H9 (cell line): Measurements from ENCODE around the gene TENM4. TPM values are rescaled to one million over a fixed set of nuclear protein-coding genes. Genes with fewer than 3 reads are reported as not detected.
A peak's percentile ranks its signal among the peaks of the same experiment; 100 is the strongest.

Experiments used
- DNase-seq: peaks from one replicate; pipeline ENCODE4 v3.0.0-alpha.2; 2017
- H2AFZ ChIP-seq: one replicate; pipeline ENCODE4 v1.6.1; 2013; ENCODE audit warnings: mild to moderate bottlenecking, low read length, control low read depth, moderate library complexity
- H2AK5ac ChIP-seq: 2 replicates; pipeline ENCODE4 v1.6.1; 2013; ENCODE audit warnings: low read length, control low read depth, mixed read lengths; ENCODE audit not compliant: insufficient read length
- H2BK120ac ChIP-seq: one replicate; pipeline ENCODE4 v1.6.1; 2013; ENCODE audit warnings: low read depth, mild to moderate bottlenecking, low read length, control low read depth, inconsistent platforms; ENCODE audit not compliant: poor library complexity, severe bottlenecking
- H2BK12ac ChIP-seq: 2 replicates; pipeline ENCODE4 v1.6.1; 2013; ENCODE audit warnings: low read length, control low read depth, mixed read lengths, low read depth; ENCODE audit not compliant: insufficient read length
- H2BK15ac ChIP-seq: 2 replicates; pipeline ENCODE4 v1.6.1; 2013; ENCODE audit warnings: low read depth, low read length, control low read depth
- H2BK20ac ChIP-seq: one replicate; pipeline ENCODE4 v1.6.1; 2013; ENCODE audit warnings: low read depth, mild to moderate bottlenecking, low read length, control low read depth, inconsistent platforms; ENCODE audit not compliant: poor library complexity, severe bottlenecking
- H2BK5ac ChIP-seq: 2 replicates; pipeline ENCODE4 v1.6.1; 2013; ENCODE audit warnings: low read length, control low read depth, mixed read lengths; ENCODE audit not compliant: insufficient read length
- H3K14ac ChIP-seq: 2 replicates; pipeline ENCODE4 v1.6.1; 2013; ENCODE audit warnings: low read length, control low read depth; ENCODE audit not compliant: insufficient read depth
- H3K18ac ChIP-seq: 2 replicates; pipeline ENCODE4 v1.6.1; 2013; ENCODE audit warnings: low read depth, mild to moderate bottlenecking, mixed read lengths, low read length, control low read depth; ENCODE audit not compliant: insufficient read length
- H3K23ac ChIP-seq: 2 replicates; pipeline ENCODE4 v1.6.1; 2013; ENCODE audit warnings: low read length, control low read depth, mixed read lengths, low read depth; ENCODE audit not compliant: insufficient read length
- H3K23me2 ChIP-seq: 2 replicates; pipeline ENCODE4 v1.6.1; 2013; ENCODE audit warnings: low read depth, mild to moderate bottlenecking, mixed read lengths, low read length, control low read depth; ENCODE audit not compliant: insufficient read length, poor library complexity, severe bottlenecking
- H3K27ac ChIP-seq: 2 replicates; pipeline ENCODE4 v1.5.1; 2013; ENCODE audit warnings: low read length, control low read depth, mixed read lengths, low read depth; ENCODE audit not compliant: insufficient read length
- H3K27me3 ChIP-seq: 2 replicates; pipeline ENCODE4 v1.6.1; 2013; ENCODE audit warnings: low read length, control low read depth, inconsistent platforms; ENCODE audit not compliant: insufficient read depth
- H3K4ac ChIP-seq: 2 replicates; pipeline ENCODE4 v1.6.1; 2013; ENCODE audit warnings: low read depth, mild to moderate bottlenecking, control low read depth, inconsistent platforms, low read length, moderate library complexity
- H3K4me1 ChIP-seq: 2 replicates; pipeline ENCODE4 v1.6.1; 2013; ENCODE audit warnings: low read length, control low read depth, inconsistent platforms; ENCODE audit not compliant: insufficient read depth
- H3K4me2 ChIP-seq: 2 replicates; pipeline ENCODE4 v1.6.1; 2013; ENCODE audit warnings: low read length, control low read depth, mixed read lengths; ENCODE audit not compliant: insufficient read length, insufficient read depth
- H3K56ac ChIP-seq: 2 replicates; pipeline ENCODE4 v1.6.1; 2013; ENCODE audit warnings: low read depth, mild to moderate bottlenecking, mixed read lengths, low read length, control low read depth; ENCODE audit not compliant: insufficient read length
- H3K79me1 ChIP-seq: 2 replicates; pipeline ENCODE4 v1.6.1; 2013; ENCODE audit warnings: low read depth, mild to moderate bottlenecking, moderate library complexity, low read length, control low read depth, inconsistent platforms; ENCODE audit not compliant: insufficient read depth, poor library complexity, severe bottlenecking
- H3K79me2 ChIP-seq: 2 replicates; pipeline ENCODE4 v1.6.1; 2013; ENCODE audit warnings: low read length, control low read depth, inconsistent platforms; ENCODE audit not compliant: insufficient read depth
- H3K9ac ChIP-seq: 2 replicates; pipeline ENCODE4 v1.6.1; 2013; ENCODE audit warnings: low read length, control low read depth, mixed read lengths; ENCODE audit not compliant: insufficient read length; ENCODE audit errors: extremely low read depth
- H3K9me3 ChIP-seq: one replicate; pipeline ENCODE4 v1.6.1; 2013; ENCODE audit warnings: low read depth, low read length, inconsistent platforms; ENCODE audit not compliant: control insufficient read depth
- H3T11ph ChIP-seq: one replicate; pipeline ENCODE4 v1.6.1; 2013; ENCODE audit warnings: mild to moderate bottlenecking, low read length, control low read depth, inconsistent platforms
- H4K20me1 ChIP-seq: one replicate; pipeline ENCODE4 v1.6.1; 2013; ENCODE audit not compliant: control insufficient read depth, insufficient read length, insufficient read depth
- H4K5ac ChIP-seq: 2 replicates; pipeline ENCODE4 v1.6.1; 2013; ENCODE audit warnings: low read depth, mild to moderate bottlenecking, mixed read lengths, low read length, control low read depth; ENCODE audit not compliant: insufficient read length
- H4K8ac ChIP-seq: replicated peaks from 2 replicates; pipeline ENCODE4 v1.6.1; 2013; ENCODE audit warnings: low read length, control low read depth, mixed read lengths, low read depth; ENCODE audit not compliant: insufficient read length
- H4K91ac ChIP-seq: 2 replicates; pipeline ENCODE4 v1.6.1; 2013; ENCODE audit warnings: low read depth, mild to moderate bottlenecking, moderate library complexity, mixed read lengths, low read length, control low read depth; ENCODE audit not compliant: insufficient read length
- H3K27ac Mint-ChIP-seq, 3 experiments: 2 replicates in 2 of 3; 3 replicates in 1 of 3; pipeline ENCODE4 v1.8.0; 2020 to 2021; ENCODE audit warnings: mixed read lengths in 3 of 3, mild to moderate bottlenecking in 1 of 3, moderate library complexity in 1 of 3
- H3K27me3 Mint-ChIP-seq: 2 replicates; pipeline ENCODE4 v1.8.0; 2021; ENCODE audit warnings: low read depth, mild to moderate bottlenecking, moderate library complexity, mixed read lengths
- H3K36me3 Mint-ChIP-seq, 3 experiments: 2 replicates in 2 of 3; 3 replicates in 1 of 3; pipeline ENCODE4 v1.8.0; 2020 to 2021; ENCODE audit warnings: low read depth in 3 of 3, mixed read lengths in 3 of 3; ENCODE audit not compliant: insufficient read depth in 1 of 3
- H3K4me1 Mint-ChIP-seq, 2 experiments: 2 replicates each; pipeline ENCODE4 v1.8.0; 2020; ENCODE audit warnings: mixed read lengths in 2 of 2
- H3K4me3 Mint-ChIP-seq, 2 experiments: 2 replicates in 1 of 2; 3 replicates in 1 of 2; pipeline ENCODE4 v1.8.0; 2020 to 2021; ENCODE audit warnings: mild to moderate bottlenecking in 2 of 2, mixed read lengths in 2 of 2, moderate library complexity in 1 of 2
- H3K9me3 Mint-ChIP-seq, 2 experiments: 2 replicates in 1 of 2; 3 replicates in 1 of 2; pipeline ENCODE4 v1.8.0; 2020; ENCODE audit warnings: mild to moderate bottlenecking in 2 of 2, mixed read lengths in 2 of 2, moderate library complexity in 1 of 2
- WGBS: extraction: QIAGEN DNeasy Blood & Tissue Kit; methylation state at CpG from one replicate; pipeline ENCODE4 v1.1.7; 2013; ENCODE audit warnings: missing lambda C conversion rate, low lambda C conversion rate, mixed read lengths; ENCODE audit not compliant: insufficient read length; ENCODE audit errors: extremely low coverage; 5-methylcytosine and 5-hydroxymethylcytosine counted together
- total RNA-seq: library from RNA; stranded (reverse); gene quantifications from 2 replicates; pipeline ENCODE4 v1.2.1, GENCODE V29; 2021
- TF ChIP-seq, protein P1 (sequence below): fragments of 200-600 bp; sonication (generic); conservative IDR thresholded peaks from 3 replicates; pipeline ENCODE4 v1.8.0; 2021; ENCODE audit warnings: antibody characterized with exemption, mild to moderate bottlenecking

TENM4 gene
- total RNA-seq, 1 experiment from 2014 or later: 4.6 TPM

DNA sequence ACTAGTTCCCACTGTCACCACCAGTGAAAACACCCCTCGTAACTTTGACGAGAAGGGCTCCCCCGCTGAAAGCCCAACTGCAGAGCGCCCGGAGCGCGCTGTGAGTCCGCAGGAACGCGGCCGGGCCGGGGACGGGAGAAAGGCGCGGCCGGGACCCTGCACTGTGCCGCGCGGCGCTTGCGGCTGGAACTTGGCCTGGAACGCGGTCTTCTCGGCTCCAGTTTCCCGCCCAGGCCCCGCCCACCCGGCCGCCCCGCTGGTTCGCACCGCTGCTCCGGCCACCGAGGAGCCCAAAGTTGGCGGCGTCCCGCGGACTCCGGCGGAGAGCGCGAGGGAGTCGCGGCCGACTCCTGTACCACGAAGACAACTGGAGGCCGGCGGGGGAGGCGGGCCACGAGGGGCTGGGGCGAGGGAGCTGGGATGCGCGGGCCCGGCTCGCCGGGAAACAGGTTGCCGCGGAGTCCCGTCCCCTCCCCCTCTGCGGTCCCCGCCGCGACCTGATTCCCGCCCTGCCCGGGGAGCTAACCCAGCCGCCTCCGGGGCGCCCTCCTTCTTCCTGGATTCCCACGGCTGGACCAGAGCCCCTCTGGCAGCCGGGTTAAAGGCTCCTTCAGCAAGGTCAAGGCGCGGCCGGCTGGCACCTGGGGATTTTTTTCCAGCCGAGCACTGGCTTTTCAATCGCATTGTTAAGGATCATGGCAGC is 3.4 kb downstream of the TENM4 start:
- peaks cover 46% of the 10 kb centered on the region for H3K27me3 ChIP-seq

More for the DNA sequence above, 3.4 kb downstream of the TENM4 start:
- peak overlapping the region in 1 of 3 experiments; percentile 92; a peak in 3 of 7 replicates for H3K27ac Mint-ChIP-seq
- Histone ChIP-seq H3T11ph (no peak overlapping the region), H4K20me1 (no peaks in the 10 kb centered on the region), H2BK20ac (no peak overlapping the region), H3K23ac (no peak overlapping the region), H3K9me3 (no peaks in the 10 kb centered on the region), H2BK12ac (no peak overlapping the region), H3K4me2 (peak overlapping the region; percentile 82), H4K5ac (no peak overlapping the region), H2BK5ac (no peak overlapping the region), H3K14ac (no peak overlapping the region), H3K4ac (no peak overlapping the region), H3K9ac (no peak overlapping the region), H4K8ac (no peak overlapping the region), H2BK15ac (no peak overlapping the region), H3K27ac (no peak overlapping the region), H2AK5ac (no peak overlapping the region), H3K79me2 (no peaks in the 10 kb centered on the region), H3K79me1 (no peaks in the 10 kb centered on the region), H3K56ac (no peak overlapping the region), H2BK120ac (no peak overlapping the region), H3K4me1 (peaks cover 10% of the 10 kb centered on the region; the same call in 1 of the 2 replicates), H3K23me2 (peaks cover 34% of the 10 kb centered on the region), H4K91ac (no peak overlapping the region), H2AFZ (no peak overlapping the region), H3K18ac (no peak overlapping the region)
- peaks cover 0 to under 1% of the 10 kb centered on the region in 2 experiments; a peak in 1 of 5 replicates for H3K9me3 Mint-ChIP-seq
- H3K36me3 Mint-ChIP-seq: peaks cover 0 to 1% (median 0%) of the 10 kb centered on the region in 3 experiments; a peak in 2 of 7 replicates
- TF ChIP-seq, protein P1, sequence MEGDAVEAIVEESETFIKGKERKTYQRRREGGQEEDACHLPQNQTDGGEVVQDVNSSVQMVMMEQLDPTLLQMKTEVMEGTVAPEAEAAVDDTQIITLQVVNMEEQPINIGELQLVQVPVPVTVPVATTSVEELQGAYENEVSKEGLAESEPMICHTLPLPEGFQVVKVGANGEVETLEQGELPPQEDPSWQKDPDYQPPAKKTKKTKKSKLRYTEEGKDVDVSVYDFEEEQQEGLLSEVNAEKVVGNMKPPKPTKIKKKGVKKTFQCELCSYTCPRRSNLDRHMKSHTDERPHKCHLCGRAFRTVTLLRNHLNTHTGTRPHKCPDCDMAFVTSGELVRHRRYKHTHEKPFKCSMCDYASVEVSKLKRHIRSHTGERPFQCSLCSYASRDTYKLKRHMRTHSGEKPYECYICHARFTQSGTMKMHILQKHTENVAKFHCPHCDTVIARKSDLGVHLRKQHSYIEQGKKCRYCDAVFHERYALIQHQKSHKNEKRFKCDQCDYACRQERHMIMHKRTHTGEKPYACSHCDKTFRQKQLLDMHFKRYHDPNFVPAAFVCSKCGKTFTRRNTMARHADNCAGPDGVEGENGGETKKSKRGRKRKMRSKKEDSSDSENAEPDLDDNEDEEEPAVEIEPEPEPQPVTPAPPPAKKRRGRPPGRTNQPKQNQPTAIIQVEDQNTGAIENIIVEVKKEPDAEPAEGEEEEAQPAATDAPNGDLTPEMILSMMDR: no peak
- peak overlapping the region; percentile 72 to 92 for H3K4me3 Mint-ChIP-seq
- WGBS: no CpG with 5 or more reads among the region's 74 CpGs
- peak; percentile 82 for DNase-seq
- H3K27me3 Mint-ChIP-seq: peaks cover 91% of the 10 kb centered on the region
- H3K4me1 Mint-ChIP-seq: peaks cover 52 to 56% of the 10 kb centered on the region in 2 experiments
